ENCODE data around the gene PKP2.

PKP2 gene

GRCh38 chr12:32896432-32897280 is at the start of gene PKP2:
TSS of gene PKP2 (minus strand) at chr12:32896777. CDS start at chr12:32896731, 46 bp downstream.
- DNase-seq (ENCODE audit: low read depth): no peak

- DNase-seq (ENCODE audit: low read depth): no peak
These were observed 47.6 kb upstream of the PKP2 start for GRCh38 chr12:32944195-32944594.

- no peak for DNase-seq (ENCODE audit: low read depth)
These were observed 43.2 kb upstream of the PKP2 start for GRCh38 chr12:32939801-32940200.

GRCh38 chr12:32926963-32927362 is 30.4 kb upstream of the PKP2 start:
- no peak for DNase-seq (ENCODE audit: low read depth)

- no peak for DNase-seq (ENCODE audit: low read depth)
These were observed 29.8 kb upstream of the PKP2 start for GRCh38 chr12:32926356-32926755.

- no peak for DNase-seq (ENCODE audit: low read depth)
These were observed 26.1 kb upstream of the PKP2 start for GRCh38 chr12:32922546-32923297.

- DNase-seq (ENCODE audit: low read depth): no peak
These were observed 24.8 kb upstream of the PKP2 start for GRCh38 chr12:32921397-32921796.

- no peak for DNase-seq (ENCODE audit: low read depth)
These were observed 24.0 kb upstream of the PKP2 start for GRCh38 chr12:32920506-32921085.

GRCh38 chr12:32918890-32919801 is 22.6 kb upstream of the PKP2 start:
- peak; percentile 65 for DNase-seq (ENCODE audit: low read depth)

- no peak for DNase-seq (ENCODE audit: low read depth)
These were observed 20.6 kb upstream of the PKP2 start for GRCh38 chr12:32917094-32917611.

GRCh38 chr12:32907898-32908476 is 11.4 kb upstream of the PKP2 start:
- DNase-seq (ENCODE audit: low read depth): no peak

GRCh38 chr12:32907166-32907565 is 10.6 kb upstream of the PKP2 start:
- DNase-seq (ENCODE audit: low read depth): no peak

GRCh38 chr12:32906399-32907165 is 10.0 kb upstream of the PKP2 start:
- DNase-seq (ENCODE audit: low read depth): no peak

GRCh38 chr12:32903763-32904162 is 7.2 kb upstream of the PKP2 start:
- no peak for DNase-seq (ENCODE audit: low read depth)

GRCh38 chr12:32903318-32903717 is 6.7 kb upstream of the PKP2 start:
- no peak for DNase-seq (ENCODE audit: low read depth)

GRCh38 chr12:32902287-32902997 is 5.9 kb upstream of the PKP2 start:
- DNase-seq (ENCODE audit: low read depth): no peak

GRCh38 chr12:32901553-32901952 is 5.0 kb upstream of the PKP2 start:
- DNase-seq (ENCODE audit: low read depth): no peak

GRCh38 chr12:32897687-32898573 is 1.4 kb upstream of the PKP2 start:
- DNase-seq (ENCODE audit: low read depth): no peak

- no peak for DNase-seq (ENCODE audit: low read depth)
These were observed 669 bp upstream of the PKP2 start for GRCh38 chr12:32897281-32897610.

Measured in HS-5 (cell line).